Left renal cortex interstitium (tissue), 4 donors: ENCODE data around the gene RIOK3. TPM values are rescaled to one million over a fixed set of nuclear protein-coding genes. Genes with fewer than 3 reads are reported as not detected.

ENCODE experiments used
- DNase-seq, 4 donors: peaks; one replicate each; pipeline ENCODE4 v3.0.0-alpha.2; 2013; ENCODE audit warnings: low read depth in 4 of 4, low spot score in 2 of 4, missing footprints in 1 of 4
- polyA plus RNA-seq, 4 donors: library from polyadenylated mRNA; unstranded; fragments of 120-200 nt; gene quantifications; one replicate each; pipeline ENCODE4 v1.2.1, GENCODE V29; 2013; ENCODE audit not compliant: insufficient read length in 4 of 4

RIOK3 gene
- polyA plus RNA-seq, 4 donors, result 63.3 to 93.7 (median 71.3) TPM

DNA sequence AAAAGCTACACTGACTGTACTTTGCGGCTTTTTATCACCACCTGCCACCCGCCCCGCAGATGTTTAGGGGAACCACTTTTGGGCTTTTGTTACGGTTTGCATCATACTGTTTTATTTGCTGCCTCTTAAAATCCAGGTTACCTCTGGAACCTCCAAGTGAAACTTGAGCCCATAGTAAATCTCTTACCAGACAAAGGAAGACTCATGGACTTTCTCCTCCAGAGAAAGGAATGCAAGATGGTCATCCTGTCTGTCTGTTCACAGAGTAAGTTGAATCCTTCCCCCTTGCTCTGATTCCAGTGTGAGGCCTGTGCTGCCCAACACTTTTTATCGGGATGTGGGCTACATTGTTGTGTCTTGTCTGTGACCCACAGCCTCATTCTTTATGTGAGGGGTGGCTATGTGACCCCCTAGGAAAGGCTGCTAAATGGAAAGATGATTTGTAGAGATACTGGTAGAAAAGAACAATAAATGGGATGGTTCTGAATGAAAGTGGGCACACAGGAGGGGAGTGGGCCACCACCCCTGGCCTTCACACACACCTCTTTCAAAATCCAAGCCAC is 73.5 kb downstream of the RIOK3 start:
- DNase-seq, result no peak

DNA sequence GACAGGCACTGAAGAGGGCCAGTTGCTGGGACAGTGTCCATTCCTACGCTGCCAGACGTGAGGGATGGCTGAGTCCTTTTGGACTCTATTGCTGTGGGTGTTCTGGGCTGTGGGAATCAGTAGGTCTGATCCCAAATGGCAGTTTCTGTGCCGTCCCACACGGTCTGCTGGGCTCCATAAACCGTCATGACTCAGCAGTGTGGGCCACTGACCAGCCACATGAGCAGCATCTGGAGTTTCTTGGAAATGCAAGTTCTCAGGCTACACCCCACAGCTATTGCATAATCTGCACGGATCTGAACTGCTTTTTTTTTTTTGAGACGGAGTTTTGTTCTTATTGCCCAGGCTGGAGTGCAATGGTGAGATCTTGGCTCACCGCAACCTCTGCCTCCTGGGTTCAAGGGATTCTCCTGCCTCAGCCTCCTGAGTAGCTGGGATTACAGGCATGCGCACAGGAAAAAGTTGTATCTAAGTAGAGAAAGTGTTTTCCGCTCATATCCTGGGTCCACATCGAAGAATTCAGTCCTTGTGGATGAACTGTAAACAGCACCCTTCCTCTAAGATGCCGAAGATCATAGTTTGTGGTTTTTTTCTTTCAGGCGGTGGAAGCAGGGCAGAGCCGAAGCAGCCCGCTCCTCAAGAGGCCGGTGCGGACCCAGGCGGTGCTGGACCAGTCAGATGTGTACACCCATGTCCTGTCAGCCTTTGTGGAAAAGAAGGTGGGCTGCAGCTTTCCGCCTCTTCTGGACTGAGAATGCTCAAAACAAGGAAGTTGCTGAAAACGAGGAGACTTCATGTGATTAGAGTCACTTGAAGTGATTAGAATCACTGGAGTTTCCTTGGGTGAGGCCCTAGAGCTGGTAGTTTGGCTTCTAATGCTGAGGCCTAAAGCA is 75.7 kb downstream of the RIOK3 start:
- DNase-seq, result no peak

DNA sequence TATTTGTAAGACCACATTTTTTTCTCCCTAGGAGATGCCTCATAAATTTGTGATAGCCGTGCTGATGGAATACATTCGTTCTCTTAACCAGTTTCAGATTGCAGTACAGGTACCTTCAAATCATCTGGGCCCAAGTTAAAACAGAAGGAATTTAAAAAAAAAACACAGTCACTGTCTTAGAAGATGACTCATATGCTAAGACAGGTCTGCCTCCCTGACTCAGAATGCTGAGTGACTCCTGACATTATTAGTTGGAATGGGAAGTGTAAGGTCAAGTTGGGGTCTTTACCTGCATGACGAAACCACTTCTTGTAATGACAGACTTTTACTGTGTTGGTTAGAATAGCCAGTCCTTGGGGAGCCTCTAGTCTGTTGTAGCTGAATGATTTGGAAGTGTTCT is 76.5 kb downstream of the RIOK3 start:
- no peak for DNase-seq

DNA sequence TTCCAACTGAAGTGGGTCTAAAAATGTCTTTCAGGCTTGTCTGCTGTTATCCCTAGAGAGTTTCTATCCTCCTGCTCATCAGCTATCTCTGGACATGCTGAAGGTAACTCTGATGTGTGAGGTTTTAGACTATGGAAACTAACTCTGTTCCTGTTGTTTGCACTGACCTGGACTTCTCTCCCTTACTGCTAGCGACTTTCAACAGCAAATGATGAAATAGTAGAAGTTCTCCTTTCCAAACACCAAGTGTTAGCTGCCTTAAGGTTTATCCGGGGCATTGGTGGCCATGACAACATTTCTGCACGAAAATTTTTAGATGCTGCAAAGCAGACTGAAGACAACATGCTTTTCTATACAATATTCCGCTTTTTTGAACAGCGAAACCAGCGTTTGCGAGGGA is 77.1 kb downstream of the RIOK3 start:
- DNase-seq, result no peak

DNA sequence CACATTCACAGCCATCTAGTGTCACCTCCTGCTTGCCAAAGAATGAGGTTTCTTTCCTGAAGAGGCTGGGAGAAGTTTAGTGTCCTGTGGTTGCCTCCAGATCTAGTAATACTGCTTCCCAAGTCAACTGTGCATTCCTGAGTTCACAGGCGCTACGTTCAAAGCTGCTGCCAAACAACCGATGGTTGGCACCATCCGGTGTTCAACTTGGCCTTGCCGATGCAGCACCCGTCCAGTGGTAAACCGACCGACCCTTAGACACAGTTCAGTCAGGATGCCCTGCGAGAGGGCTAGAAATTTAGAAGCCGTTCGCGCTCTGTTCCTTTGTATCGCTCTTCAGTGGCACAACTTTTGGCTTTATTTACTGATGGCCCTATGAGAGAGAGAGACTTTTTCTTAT is 78.8 kb downstream of the RIOK3 start:
- no peak for DNase-seq

Other genes with a start within 250 kb of the RIOK3 start
- 10 to 100 TPM; 22.1 to 26.6 (median 23.9) TPM for gene RMC1, start 50.2 kb downstream of the RIOK3 start, polyA plus RNA-seq
- gene NPC1, start 133.2 kb downstream of the RIOK3 start, polyA plus RNA-seq, result 10 to 100 TPM; 18.3 to 29.0 (median 23.7) TPM
- gene ANKRD29, start 209.6 kb downstream of the RIOK3 start, polyA plus RNA-seq, result 1 to 10 TPM in 1 of 4 donors, under 1 TPM in 3; 0.70 to 1.7 (median 0.85) TPM
- gene LAMA3, start 236.2 kb downstream of the RIOK3 start, polyA plus RNA-seq, result 1 to 10 TPM; 1.3 to 2.8 (median 1.8) TPM